H9 (cell line): Measurements from ENCODE around the gene CEP152. TPM values are rescaled to one million over a fixed set of nuclear protein-coding genes. Genes with fewer than 3 reads are reported as not detected.

Experiments used
- DNase-seq: peaks from one replicate; pipeline ENCODE4 v3.0.0-alpha.2; 2017
- H2AFZ ChIP-seq: one replicate; pipeline ENCODE4 v1.6.1; 2013; ENCODE audit warnings: mild to moderate bottlenecking, low read length, control low read depth, moderate library complexity
- H2AK5ac ChIP-seq: 2 replicates; pipeline ENCODE4 v1.6.1; 2013; ENCODE audit warnings: low read length, control low read depth, mixed read lengths; ENCODE audit not compliant: insufficient read length
- H2BK120ac ChIP-seq: one replicate; pipeline ENCODE4 v1.6.1; 2013; ENCODE audit warnings: low read depth, mild to moderate bottlenecking, low read length, control low read depth, inconsistent platforms; ENCODE audit not compliant: poor library complexity, severe bottlenecking
- H2BK12ac ChIP-seq: 2 replicates; pipeline ENCODE4 v1.6.1; 2013; ENCODE audit warnings: low read length, control low read depth, mixed read lengths, low read depth; ENCODE audit not compliant: insufficient read length
- H2BK15ac ChIP-seq: 2 replicates; pipeline ENCODE4 v1.6.1; 2013; ENCODE audit warnings: low read depth, low read length, control low read depth
- H2BK20ac ChIP-seq: one replicate; pipeline ENCODE4 v1.6.1; 2013; ENCODE audit warnings: low read depth, mild to moderate bottlenecking, low read length, control low read depth, inconsistent platforms; ENCODE audit not compliant: poor library complexity, severe bottlenecking
- H2BK5ac ChIP-seq: 2 replicates; pipeline ENCODE4 v1.6.1; 2013; ENCODE audit warnings: low read length, control low read depth, mixed read lengths; ENCODE audit not compliant: insufficient read length
- H3K14ac ChIP-seq: 2 replicates; pipeline ENCODE4 v1.6.1; 2013; ENCODE audit warnings: low read length, control low read depth; ENCODE audit not compliant: insufficient read depth
- H3K18ac ChIP-seq: 2 replicates; pipeline ENCODE4 v1.6.1; 2013; ENCODE audit warnings: low read depth, mild to moderate bottlenecking, mixed read lengths, low read length, control low read depth; ENCODE audit not compliant: insufficient read length
- H3K23ac ChIP-seq: 2 replicates; pipeline ENCODE4 v1.6.1; 2013; ENCODE audit warnings: low read length, control low read depth, mixed read lengths, low read depth; ENCODE audit not compliant: insufficient read length
- H3K23me2 ChIP-seq: 2 replicates; pipeline ENCODE4 v1.6.1; 2013; ENCODE audit warnings: low read depth, mild to moderate bottlenecking, mixed read lengths, low read length, control low read depth; ENCODE audit not compliant: insufficient read length, poor library complexity, severe bottlenecking
- H3K27ac ChIP-seq: 2 replicates; pipeline ENCODE4 v1.5.1; 2013; ENCODE audit warnings: low read length, control low read depth, mixed read lengths, low read depth; ENCODE audit not compliant: insufficient read length
- H3K27me3 ChIP-seq: 2 replicates; pipeline ENCODE4 v1.6.1; 2013; ENCODE audit warnings: low read length, control low read depth, inconsistent platforms; ENCODE audit not compliant: insufficient read depth
- H3K4ac ChIP-seq: 2 replicates; pipeline ENCODE4 v1.6.1; 2013; ENCODE audit warnings: low read depth, mild to moderate bottlenecking, control low read depth, inconsistent platforms, low read length, moderate library complexity
- H3K4me1 ChIP-seq: 2 replicates; pipeline ENCODE4 v1.6.1; 2013; ENCODE audit warnings: low read length, control low read depth, inconsistent platforms; ENCODE audit not compliant: insufficient read depth
- H3K4me2 ChIP-seq: 2 replicates; pipeline ENCODE4 v1.6.1; 2013; ENCODE audit warnings: low read length, control low read depth, mixed read lengths; ENCODE audit not compliant: insufficient read length, insufficient read depth
- H3K56ac ChIP-seq: 2 replicates; pipeline ENCODE4 v1.6.1; 2013; ENCODE audit warnings: low read depth, mild to moderate bottlenecking, mixed read lengths, low read length, control low read depth; ENCODE audit not compliant: insufficient read length
- H3K79me1 ChIP-seq: 2 replicates; pipeline ENCODE4 v1.6.1; 2013; ENCODE audit warnings: low read depth, mild to moderate bottlenecking, moderate library complexity, low read length, control low read depth, inconsistent platforms; ENCODE audit not compliant: insufficient read depth, poor library complexity, severe bottlenecking
- H3K79me2 ChIP-seq: 2 replicates; pipeline ENCODE4 v1.6.1; 2013; ENCODE audit warnings: low read length, control low read depth, inconsistent platforms; ENCODE audit not compliant: insufficient read depth
- H3K9ac ChIP-seq: 2 replicates; pipeline ENCODE4 v1.6.1; 2013; ENCODE audit warnings: low read length, control low read depth, mixed read lengths; ENCODE audit not compliant: insufficient read length; ENCODE audit errors: extremely low read depth
- H3K9me3 ChIP-seq: one replicate; pipeline ENCODE4 v1.6.1; 2013; ENCODE audit warnings: low read depth, low read length, inconsistent platforms; ENCODE audit not compliant: control insufficient read depth
- H3T11ph ChIP-seq: one replicate; pipeline ENCODE4 v1.6.1; 2013; ENCODE audit warnings: mild to moderate bottlenecking, low read length, control low read depth, inconsistent platforms
- H4K20me1 ChIP-seq: one replicate; pipeline ENCODE4 v1.6.1; 2013; ENCODE audit not compliant: control insufficient read depth, insufficient read length, insufficient read depth
- H4K5ac ChIP-seq: 2 replicates; pipeline ENCODE4 v1.6.1; 2013; ENCODE audit warnings: low read depth, mild to moderate bottlenecking, mixed read lengths, low read length, control low read depth; ENCODE audit not compliant: insufficient read length
- H4K8ac ChIP-seq: replicated peaks from 2 replicates; pipeline ENCODE4 v1.6.1; 2013; ENCODE audit warnings: low read length, control low read depth, mixed read lengths, low read depth; ENCODE audit not compliant: insufficient read length
- H4K91ac ChIP-seq: 2 replicates; pipeline ENCODE4 v1.6.1; 2013; ENCODE audit warnings: low read depth, mild to moderate bottlenecking, moderate library complexity, mixed read lengths, low read length, control low read depth; ENCODE audit not compliant: insufficient read length
- H3K27ac Mint-ChIP-seq, 3 experiments: 2 replicates in 2 of 3; 3 replicates in 1 of 3; pipeline ENCODE4 v1.8.0; 2020 to 2021; ENCODE audit warnings: mixed read lengths in 3 of 3, mild to moderate bottlenecking in 1 of 3, moderate library complexity in 1 of 3
- H3K27me3 Mint-ChIP-seq: 2 replicates; pipeline ENCODE4 v1.8.0; 2021; ENCODE audit warnings: low read depth, mild to moderate bottlenecking, moderate library complexity, mixed read lengths
- H3K36me3 Mint-ChIP-seq, 3 experiments: 2 replicates in 2 of 3; 3 replicates in 1 of 3; pipeline ENCODE4 v1.8.0; 2020 to 2021; ENCODE audit warnings: low read depth in 3 of 3, mixed read lengths in 3 of 3; ENCODE audit not compliant: insufficient read depth in 1 of 3
- H3K4me1 Mint-ChIP-seq, 2 experiments: 2 replicates each; pipeline ENCODE4 v1.8.0; 2020; ENCODE audit warnings: mixed read lengths in 2 of 2
- H3K4me3 Mint-ChIP-seq, 2 experiments: 2 replicates in 1 of 2; 3 replicates in 1 of 2; pipeline ENCODE4 v1.8.0; 2020 to 2021; ENCODE audit warnings: mild to moderate bottlenecking in 2 of 2, mixed read lengths in 2 of 2, moderate library complexity in 1 of 2
- H3K9me3 Mint-ChIP-seq, 2 experiments: 2 replicates in 1 of 2; 3 replicates in 1 of 2; pipeline ENCODE4 v1.8.0; 2020; ENCODE audit warnings: mild to moderate bottlenecking in 2 of 2, mixed read lengths in 2 of 2, moderate library complexity in 1 of 2
- CTCF ChIP-seq: fragments of 200-600 bp; sonication (generic); conservative IDR thresholded peaks from 3 replicates; pipeline ENCODE4 v1.8.0; 2021; ENCODE audit warnings: antibody characterized with exemption, mild to moderate bottlenecking
- WGBS: extraction: QIAGEN DNeasy Blood & Tissue Kit; methylation state at CpG from one replicate; pipeline ENCODE4 v1.1.7; 2013; ENCODE audit warnings: missing lambda C conversion rate, low lambda C conversion rate, mixed read lengths; ENCODE audit not compliant: insufficient read length; ENCODE audit errors: extremely low coverage; 5-methylcytosine and 5-hydroxymethylcytosine counted together
- long read RNA-seq: library from polyadenylated mRNA; unstranded; transcript quantifications from one replicate; pipeline ENCODE4 v2.0.0, GENCODE V29; 2020
- total RNA-seq: library from RNA; stranded (reverse); gene quantifications from 2 replicates; pipeline ENCODE4 v1.2.1, GENCODE V29; 2021

CEP152 gene, protein sequence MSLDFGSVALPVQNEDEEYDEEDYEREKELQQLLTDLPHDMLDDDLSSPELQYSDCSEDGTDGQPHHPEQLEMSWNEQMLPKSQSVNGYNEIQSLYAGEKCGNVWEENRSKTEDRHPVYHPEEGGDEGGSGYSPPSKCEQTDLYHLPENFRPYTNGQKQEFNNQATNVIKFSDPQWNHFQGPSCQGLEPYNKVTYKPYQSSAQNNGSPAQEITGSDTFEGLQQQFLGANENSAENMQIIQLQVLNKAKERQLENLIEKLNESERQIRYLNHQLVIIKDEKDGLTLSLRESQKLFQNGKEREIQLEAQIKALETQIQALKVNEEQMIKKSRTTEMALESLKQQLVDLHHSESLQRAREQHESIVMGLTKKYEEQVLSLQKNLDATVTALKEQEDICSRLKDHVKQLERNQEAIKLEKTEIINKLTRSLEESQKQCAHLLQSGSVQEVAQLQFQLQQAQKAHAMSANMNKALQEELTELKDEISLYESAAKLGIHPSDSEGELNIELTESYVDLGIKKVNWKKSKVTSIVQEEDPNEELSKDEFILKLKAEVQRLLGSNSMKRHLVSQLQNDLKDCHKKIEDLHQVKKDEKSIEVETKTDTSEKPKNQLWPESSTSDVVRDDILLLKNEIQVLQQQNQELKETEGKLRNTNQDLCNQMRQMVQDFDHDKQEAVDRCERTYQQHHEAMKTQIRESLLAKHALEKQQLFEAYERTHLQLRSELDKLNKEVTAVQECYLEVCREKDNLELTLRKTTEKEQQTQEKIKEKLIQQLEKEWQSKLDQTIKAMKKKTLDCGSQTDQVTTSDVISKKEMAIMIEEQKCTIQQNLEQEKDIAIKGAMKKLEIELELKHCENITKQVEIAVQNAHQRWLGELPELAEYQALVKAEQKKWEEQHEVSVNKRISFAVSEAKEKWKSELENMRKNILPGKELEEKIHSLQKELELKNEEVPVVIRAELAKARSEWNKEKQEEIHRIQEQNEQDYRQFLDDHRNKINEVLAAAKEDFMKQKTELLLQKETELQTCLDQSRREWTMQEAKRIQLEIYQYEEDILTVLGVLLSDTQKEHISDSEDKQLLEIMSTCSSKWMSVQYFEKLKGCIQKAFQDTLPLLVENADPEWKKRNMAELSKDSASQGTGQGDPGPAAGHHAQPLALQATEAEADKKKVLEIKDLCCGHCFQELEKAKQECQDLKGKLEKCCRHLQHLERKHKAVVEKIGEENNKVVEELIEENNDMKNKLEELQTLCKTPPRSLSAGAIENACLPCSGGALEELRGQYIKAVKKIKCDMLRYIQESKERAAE (N-terminal part only)
- 10.9 TPM in 2 replicates for total RNA-seq
- long read RNA-seq, transcript CEP152-209 (13 exons, 1,947 nt): major isoform, 17 of 83 reads
- long read RNA-seq, partial matches to known transcripts: 56 of 83 reads
- long read RNA-seq, other reads (novel, unspliced or antisense): 10 of 83 reads

GRCh38 chr15:48810414-48811324 lies at the start of gene CEP152:
Gene CEP152, minus strand, starts transcription at chr15:48811069. Its CDS starts 5,420 bp downstream, at chr15:48805649.
- no peaks in the 10 kb centered on the region; the same call in none of the 2 replicates for H3K27me3 Mint-ChIP-seq

More at GRCh38 chr15:48810414-48811324, at the start of gene CEP152:
- H3K4me3 Mint-ChIP-seq: peak within 1 kb of the TSS; percentile 92 to 97
- Histone ChIP-seq H3K9me3 (no peaks in the 10 kb centered on the region), H3K4ac (no peak within 1 kb of the TSS), H2AK5ac (no peak within 1 kb of the TSS), H3K9ac (peak within 1 kb of the TSS; percentile 60), H2BK5ac (no peak within 1 kb of the TSS), H4K8ac (no peak within 1 kb of the TSS), H3K4me1 (no peaks in the 10 kb centered on the region; the same call in 1 of the 2 replicates), H2BK15ac (no peak within 1 kb of the TSS), H3K56ac (no peak within 1 kb of the TSS), H3K14ac (peak within 1 kb of the TSS; percentile 77; the same call in 1 of the 2 replicates), H3K79me2 (no peaks in the 10 kb centered on the region), H4K20me1 (no peaks in the 10 kb centered on the region), H4K91ac (no peak within 1 kb of the TSS), H3K23ac (no peak within 1 kb of the TSS), H3K4me2 (peak within 1 kb of the TSS; percentile 70), H4K5ac (no peak within 1 kb of the TSS), H3K27ac (no peak within 1 kb of the TSS), H2AFZ (peak within 1 kb of the TSS; percentile 11), H3K23me2 (peaks cover 7% of the 10 kb centered on the region), H3K18ac (peak within 1 kb of the TSS; percentile 2), H2BK12ac (no peak within 1 kb of the TSS), H3K79me1 (no peaks in the 10 kb centered on the region), H3T11ph (no peak within 1 kb of the TSS), H2BK20ac (no peak within 1 kb of the TSS), H3K27me3 (no peaks in the 10 kb centered on the region), H2BK120ac (no peak within 1 kb of the TSS)
- no peak for TF ChIP-seq CTCF
- peak; percentile 100 for DNase-seq
- peaks cover 25 to 26% of the 10 kb centered on the region in 2 experiments for H3K4me1 Mint-ChIP-seq
- H3K27ac Mint-ChIP-seq: peak within 1 kb of the TSS; percentile 47 to 98 (median 98); a peak in 6 of 7 replicates
- no CpG with 5 or more reads among the region's 51 CpGs for WGBS
- H3K36me3 Mint-ChIP-seq: no peaks in the 10 kb centered on the region
- H3K9me3 Mint-ChIP-seq: no peaks in the 10 kb centered on the region
